ENCODE measurements around the gene SHMT1. TPM values are rescaled to one million over a fixed set of nuclear protein-coding genes. Genes with fewer than 3 reads are reported as not detected.

The SHMT1 gene
- total RNA-seq, 1 donor from 2014 or later: 13.0 TPM

Small RNA genes lying within 50 kb of the gene (small RNA-seq; reads per million reads assigned to genes)
- not detected for gene AL353997.5

Other genes with a start within 250 kb of the SHMT1 start
- gene ALKBH5, start 179.7 kb downstream of the SHMT1 start, total RNA-seq: 77.8 TPM
- gene LLGL1, start 137.9 kb downstream of the SHMT1 start, total RNA-seq: 15.1 TPM
- gene FLII, start 104.8 kb downstream of the SHMT1 start, total RNA-seq: 193 TPM
- gene MIEF2, start 102.9 kb downstream of the SHMT1 start, total RNA-seq: 23.0 TPM
- 21.9 TPM for gene TOP3A, start 48.6 kb downstream of the SHMT1 start, total RNA-seq
- 8.9 TPM for gene SMCR8, start 48.3 kb downstream of the SHMT1 start, total RNA-seq
- gene EVPLL, start 14.2 kb upstream of the SHMT1 start, total RNA-seq: not detected
- gene LGALS9C, start 113.2 kb upstream of the SHMT1 start, total RNA-seq: not detected

All from skeletal muscle tissue (tissue), 2 donors.